Testis (tissue), 2 donors: Measurements from ENCODE around the gene NTF4.
"Not testable (repeated sequence)": the region's sequence is repeated elsewhere in the genome, so short reads cannot be mapped to it uniquely, and the experiment has no call there.

ENCODE experiments used
- CTCF ChIP-seq, 3 experiments: fragments of 450-650 bp in 2 of 3; fragments of 200-600 bp in 1 of 3; sonication (generic) in 1 of 3; IDR thresholded peaks; one replicate each; pipeline ENCODE4 v1.5.1; 2016 to 2019; ENCODE audit warnings: antibody characterized with exemption in 3 of 3, mild to moderate bottlenecking in 2 of 3, moderate library complexity in 1 of 3
- POLR2A ChIP-seq: fragments of 450-650 bp; IDR thresholded peaks from one replicate; pipeline ENCODE4 v1.6.1; 2017; ENCODE audit warnings: antibody characterized with exemption, mild to moderate bottlenecking, moderate library complexity

- TF ChIP-seq CTCF (IDR thresholded peaks at IDR 0.05); POLR2A: not testable (repeated sequence)
Observed at GRCh38 chr19:49049011-49049410, 15.6 kb downstream of the NTF4 start, which contains the start of gene CGB8.
